Gastroesophageal sphincter (tissue), 4 donors: ENCODE data around the gene PLEKHN1. TPM values are rescaled to one million over a fixed set of nuclear protein-coding genes. Genes with fewer than 3 reads are reported as not detected.

Experiments
- ATAC-seq: fragments of 150-250 bp; one replicate; pipeline ENCODE4 v1.9.1; 2016; ENCODE audit warnings: mild to moderate bottlenecking, moderate library complexity
- H3K27ac ChIP-seq, 4 donors: fragments of 200-600 bp; sonication (generic) in 3 of 4; 1 replicate in 3 of 4; 2 replicates in 1 of 4; pipeline ENCODE4 v1.5.1; 2016 to 2019
- H3K27me3 ChIP-seq: fragments of 200-600 bp; sonication (generic); one replicate; pipeline ENCODE4 v1.5.1; 2019
- H3K36me3 ChIP-seq, 2 donors: fragments of 200-600 bp; sonication (generic); one replicate each; pipeline ENCODE4 v1.5.1; 2019; ENCODE audit warnings: control low read depth in 1 of 2
- H3K4me1 ChIP-seq, 3 donors: fragments of 200-600 bp; sonication (generic); 1 replicate in 2 of 3; 2 replicates in 1 of 3; pipeline ENCODE4 v1.5.1; 2016 to 2019; ENCODE audit warnings: control low read depth in 2 of 3
- H3K4me3 ChIP-seq, 2 donors: fragments of 200-600 bp; sonication (generic); one replicate each; pipeline ENCODE4 v1.5.1; 2019; ENCODE audit warnings: mild to moderate bottlenecking in 1 of 2, moderate library complexity in 1 of 2
- H3K9me3 ChIP-seq, 3 donors: fragments of 200-600 bp; sonication (generic); one replicate each; pipeline ENCODE4 v1.5.1; 2017 to 2019; ENCODE audit warnings: control low read depth in 2 of 3
- EP300 ChIP-seq: sonication (generic); formaldehyde crosslinking; IDR thresholded peaks from one replicate; pipeline ENCODE4 v1.6.1; 2017; ENCODE audit warnings: antibody characterized with exemption, mild to moderate bottlenecking
- POLR2A ChIP-seq, 2 donors: fragments of 450-650 bp; IDR thresholded peaks; one replicate each; pipeline ENCODE4 v1.6.1; 2017; ENCODE audit warnings: antibody characterized with exemption in 2 of 2, mild to moderate bottlenecking in 2 of 2, moderate library complexity in 1 of 2
- POLR2AphosphoS5 ChIP-seq: sonication (generic); formaldehyde crosslinking; IDR thresholded peaks from one replicate; pipeline ENCODE4 v1.6.1; 2017; ENCODE audit warnings: antibody characterized with exemption
- WGBS, 2 donors: methylation state at CpG; one replicate each; pipeline ENCODE4 v1.1.5; 2018; ENCODE audit warnings: low coverage in 1 of 2; 5-methylcytosine and 5-hydroxymethylcytosine counted together
- total RNA-seq, 4 donors: library from RNA; depleted of rRNA; stranded (reverse); fragments of >200 nt; gene quantifications; one replicate each; pipeline ENCODE4 v1.1.0, GENCODE V29; 2016
- TF ChIP-seq, protein P1 (sequence below), 4 experiments: fragments of 200-600 bp in 2 of 4; fragments of 450-650 bp in 2 of 4; sonication (generic) in 1 of 4; IDR thresholded peaks; one replicate each; pipeline ENCODE4 v1.5.1; 2017 to 2019; ENCODE audit warnings: antibody characterized with exemption in 4 of 4, mild to moderate bottlenecking in 2 of 4, moderate library complexity in 2 of 4

The PLEKHN1 gene
- total RNA-seq, 4 donors from 2014 or later, result 0.62 to 2.3 TPM; not detected in 2

DNA sequence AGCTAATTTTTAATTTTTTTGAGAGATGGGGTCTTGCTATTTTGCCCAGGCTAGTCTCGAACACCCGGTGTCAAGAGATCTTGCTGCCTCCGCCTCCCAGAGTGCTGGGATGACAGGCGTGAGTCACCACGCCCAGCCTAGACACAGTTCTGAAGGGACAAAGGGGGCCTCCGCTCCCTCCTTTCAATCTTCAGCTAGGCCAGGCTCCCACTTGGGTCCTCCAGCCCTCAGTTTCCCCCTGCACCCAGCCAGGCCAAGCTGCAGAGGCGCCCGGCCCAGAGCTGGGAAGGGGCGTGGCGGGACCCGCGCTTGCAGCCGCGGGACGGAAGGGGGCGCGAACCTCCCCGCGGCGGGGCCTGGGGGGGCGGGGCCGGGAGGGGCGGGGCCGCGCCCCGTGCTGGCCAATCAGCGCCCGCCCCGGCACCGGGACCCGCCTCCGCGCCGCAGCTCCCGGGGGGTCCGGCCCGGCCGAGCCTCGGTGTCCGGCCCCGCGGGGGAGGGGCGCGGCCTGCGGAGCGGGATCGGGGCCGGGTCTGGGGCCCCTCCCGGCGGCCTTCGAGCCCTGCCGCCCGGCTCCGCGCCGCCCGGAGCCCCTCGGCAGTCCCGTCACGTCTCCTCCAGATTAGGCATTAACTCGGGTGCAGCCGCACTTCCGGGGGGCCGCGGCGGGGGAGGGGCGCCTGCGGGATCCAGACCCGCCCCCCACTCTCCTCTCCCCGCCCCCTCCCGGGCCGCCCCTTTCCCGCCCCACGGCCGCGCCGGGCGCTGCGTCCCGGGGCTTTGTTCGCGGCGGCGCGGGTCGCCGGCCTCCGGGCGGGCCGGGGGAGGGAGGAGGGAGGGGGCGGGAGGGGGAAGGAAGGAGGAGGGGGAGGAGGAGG, 53.1 kb downstream of the PLEKHN1 start:
- peak overlapping the region; percentile 65 to 97 (median 96) for H3K27ac ChIP-seq
- no peaks in the 10 kb centered on the region for H3K9me3 ChIP-seq
- peaks cover 0 to 6% of the 10 kb centered on the region in 2 donors for H3K36me3 ChIP-seq
- peak; percentile 94 for ATAC-seq
- WGBS, 2 donors, result no CpG with 5 or more reads among the region's 91 CpGs
- H3K4me1 ChIP-seq, result peaks cover 0 to 50% (median 11%) of the 10 kb centered on the region in 3 donors
- no peaks in the 10 kb centered on the region for H3K27me3 ChIP-seq
- peak overlapping the region; percentile 54 to 89 for H3K4me3 ChIP-seq
- TF ChIP-seq POLR2AphosphoS5, result no peak
- TF ChIP-seq POLR2A (IDR thresholded peaks at IDR 0.05), result peak in 1 of 2 donors; percentile 22
- TF ChIP-seq, protein P1, sequence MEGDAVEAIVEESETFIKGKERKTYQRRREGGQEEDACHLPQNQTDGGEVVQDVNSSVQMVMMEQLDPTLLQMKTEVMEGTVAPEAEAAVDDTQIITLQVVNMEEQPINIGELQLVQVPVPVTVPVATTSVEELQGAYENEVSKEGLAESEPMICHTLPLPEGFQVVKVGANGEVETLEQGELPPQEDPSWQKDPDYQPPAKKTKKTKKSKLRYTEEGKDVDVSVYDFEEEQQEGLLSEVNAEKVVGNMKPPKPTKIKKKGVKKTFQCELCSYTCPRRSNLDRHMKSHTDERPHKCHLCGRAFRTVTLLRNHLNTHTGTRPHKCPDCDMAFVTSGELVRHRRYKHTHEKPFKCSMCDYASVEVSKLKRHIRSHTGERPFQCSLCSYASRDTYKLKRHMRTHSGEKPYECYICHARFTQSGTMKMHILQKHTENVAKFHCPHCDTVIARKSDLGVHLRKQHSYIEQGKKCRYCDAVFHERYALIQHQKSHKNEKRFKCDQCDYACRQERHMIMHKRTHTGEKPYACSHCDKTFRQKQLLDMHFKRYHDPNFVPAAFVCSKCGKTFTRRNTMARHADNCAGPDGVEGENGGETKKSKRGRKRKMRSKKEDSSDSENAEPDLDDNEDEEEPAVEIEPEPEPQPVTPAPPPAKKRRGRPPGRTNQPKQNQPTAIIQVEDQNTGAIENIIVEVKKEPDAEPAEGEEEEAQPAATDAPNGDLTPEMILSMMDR (IDR thresholded peaks at IDR 0.05), result peak in 3 of 4 experiments; percentile 43 to 74 (median 44)
- TF ChIP-seq EP300, result no peak

DNA sequence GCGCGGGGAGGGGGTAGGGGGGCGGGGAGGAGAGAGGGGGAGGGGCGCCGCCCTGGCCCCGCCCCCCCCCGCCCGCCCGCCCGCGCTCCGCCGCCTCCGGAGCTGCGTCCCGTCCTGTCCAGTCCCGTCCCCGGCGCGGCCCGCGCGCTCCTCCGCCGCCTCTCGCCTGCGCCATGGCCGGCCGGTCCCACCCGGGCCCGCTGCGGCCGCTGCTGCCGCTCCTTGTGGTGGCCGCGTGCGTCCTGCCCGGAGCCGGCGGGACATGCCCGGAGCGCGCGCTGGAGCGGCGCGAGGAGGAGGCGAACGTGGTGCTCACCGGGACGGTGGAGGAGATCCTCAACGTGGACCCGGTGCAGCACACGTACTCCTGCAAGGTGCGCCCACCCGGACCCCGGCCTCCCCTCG, 53.7 kb downstream of the PLEKHN1 start, which contains the start of gene AGRN:
Gene AGRN (plus strand): TSS at position 121 of the 405 bp plus-strand sequence. CDS start 53 bp downstream, at position 174.
- TF ChIP-seq POLR2AphosphoS5 (no peak), POLR2A (IDR thresholded peaks at IDR 0.05) (no peak), EP300 (no peak)
- TF ChIP-seq, protein P1 (IDR thresholded peaks at IDR 0.05), result no peak

DNA sequence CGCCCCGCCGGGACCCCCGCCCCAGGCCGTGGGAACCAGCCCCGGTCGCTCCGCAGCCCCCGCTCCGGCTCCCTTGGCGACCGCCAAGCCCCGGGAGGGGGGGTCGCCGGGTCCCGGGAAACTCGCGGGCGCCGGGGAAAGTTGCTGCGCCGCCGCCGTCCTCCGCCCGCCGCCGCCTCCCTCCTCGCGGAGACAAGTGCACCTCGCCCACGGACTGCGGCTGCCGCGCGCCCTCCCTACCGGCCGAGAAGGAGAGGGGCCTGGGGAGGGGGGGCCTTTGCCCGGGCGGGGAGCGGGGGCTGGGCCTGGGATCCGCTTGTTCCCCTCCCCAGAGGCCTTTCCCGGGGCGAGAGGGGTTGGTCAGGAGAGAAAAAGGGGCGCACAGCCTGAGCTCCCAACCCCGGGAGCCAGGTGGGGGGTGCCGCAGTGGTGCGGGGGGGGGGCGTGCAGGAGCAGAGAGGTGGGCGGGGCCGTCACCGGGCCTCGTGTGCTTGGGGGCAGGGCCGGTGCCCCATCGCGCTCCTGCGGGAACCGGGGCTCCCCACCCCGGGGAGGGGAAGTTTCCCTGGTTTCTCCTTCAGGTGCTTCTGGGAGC, 54.2 kb downstream of the PLEKHN1 start:
- no CpG with 5 or more reads among the region's 59 CpGs for WGBS, 2 donors
- ATAC-seq, result no peak
- peaks cover 0 to 51% (median 18%) of the 10 kb centered on the region in 3 donors for H3K4me1 ChIP-seq
- no peaks in the 10 kb centered on the region for H3K9me3 ChIP-seq
- no peaks in the 10 kb centered on the region for H3K27me3 ChIP-seq
- peak overlapping the region; percentile 54 to 89 for H3K4me3 ChIP-seq
- peak overlapping the region in 3 of 4 donors; percentile 96 to 97 (median 97) for H3K27ac ChIP-seq
- H3K36me3 ChIP-seq, result peaks cover 0 to 6% of the 10 kb centered on the region in 2 donors
- no peak for TF ChIP-seq EP300
- no peak for TF ChIP-seq POLR2A (IDR thresholded peaks at IDR 0.05)

More for the DNA sequence above, 53.7 kb downstream of the PLEKHN1 start, which contains the start of gene AGRN:
- Histone ChIP-seq H3K4me3 (peak within 1 kb of the TSS; percentile 54 to 89), H3K27me3 (no peaks in the 10 kb centered on the region), H3K36me3 (peaks cover 0 to 6% of the 10 kb centered on the region in 2 donors), H3K27ac (peak within 1 kb of the TSS; percentile 65 to 97 (median 96)), H3K4me1 (peaks cover 0 to 50% (median 18%) of the 10 kb centered on the region in 3 donors), H3K9me3 (no peaks in the 10 kb centered on the region)
- peak; percentile 51 for ATAC-seq
- WGBS, 2 donors, result no CpG with 5 or more reads among the region's 58 CpGs

DNA sequence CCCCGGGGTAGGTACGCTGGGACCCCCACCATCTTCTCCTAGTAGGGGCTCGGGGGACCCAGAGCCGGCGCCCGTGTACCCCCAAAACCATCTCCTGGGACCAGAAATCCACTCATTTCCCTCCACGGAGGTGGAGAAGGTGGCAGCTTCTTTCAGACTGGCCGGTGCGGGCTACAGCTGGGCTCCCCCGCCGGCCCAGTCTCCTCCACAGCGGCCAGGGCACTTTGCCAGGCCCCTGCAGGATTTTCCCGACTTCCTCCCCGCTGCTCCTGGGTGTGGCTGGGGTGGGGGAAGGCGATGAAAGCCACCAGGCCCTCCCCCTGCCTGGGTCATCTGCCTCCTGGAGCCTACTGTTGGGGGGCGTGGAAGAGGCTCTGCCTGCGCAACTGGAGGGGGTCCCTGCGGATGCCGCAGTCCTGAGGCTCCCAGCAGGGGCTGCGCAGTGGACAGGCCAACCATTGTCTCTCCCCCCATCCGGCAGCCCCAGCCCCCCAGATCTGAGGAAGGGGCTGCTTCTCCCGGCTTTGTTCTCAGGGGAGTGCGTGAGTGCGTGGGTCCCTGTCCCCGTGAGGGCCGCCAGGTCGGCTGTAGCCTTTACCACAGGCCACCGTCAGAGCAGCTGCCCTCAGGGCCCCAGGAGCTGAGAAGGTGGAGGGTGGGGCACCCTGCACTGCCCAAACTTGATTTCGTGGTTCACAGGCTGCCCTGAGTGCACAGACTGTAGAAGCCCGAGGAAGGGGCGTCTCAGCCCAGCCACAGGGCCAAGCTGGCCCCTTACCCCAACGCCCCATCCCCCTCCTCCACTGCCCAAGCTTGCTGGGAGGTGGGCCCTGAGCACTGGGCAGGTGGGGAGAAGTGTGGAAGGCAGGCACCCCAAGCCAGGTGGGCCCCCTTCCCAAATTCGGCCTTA, 55.0 kb downstream of the PLEKHN1 start:
- Histone ChIP-seq H3K4me1 (peaks cover 0 to 59% (median 18%) of the 10 kb centered on the region in 3 donors), H3K9me3 (no peaks in the 10 kb centered on the region), H3K36me3 (peaks cover 0 to 6% of the 10 kb centered on the region in 2 donors), H3K27ac (peak overlapping the region in 2 of 4 donors; percentile 96 to 97), H3K27me3 (no peaks in the 10 kb centered on the region), H3K4me3 (peak overlapping the region; percentile 54 to 89)
- 85% methylated on average over 4 of the region's 33 CpGs; no CpG with 5 or more reads in 1 of the 2 donors for WGBS, 2 donors
- TF ChIP-seq, protein P1 (IDR thresholded peaks at IDR 0.05), result no peak
- TF ChIP-seq POLR2A (IDR thresholded peaks at IDR 0.05) (no peak), POLR2AphosphoS5 (no peak), EP300 (no peak)
- no peak for ATAC-seq
